HepG2 (cell line): ENCODE measurements around the gene SRRM3. TPM values are rescaled to one million over a fixed set of nuclear protein-coding genes. Genes with fewer than 3 reads are reported as not detected.

Experiments used
- ATAC-seq: fragments of 200-7000 bp; cut with Tn5 transposase; 3 replicates; pipeline ENCODE4 v1.9.1; 2020; ENCODE audit warnings: mild to moderate bottlenecking, moderate library complexity
- BruUV-seq: library from RNA; stranded (reverse); fragments of 400-500 nt; replicated peaks from 2 replicates; lab custom pipeline; 2021; lab: Mats Ljungman, UMichigan
- CTCF ChIA-PET: fragments of 300-600 bp; formaldehyde crosslinking; extraction: SDS; loops from one replicate; lab custom pipeline; 2021; ENCODE audit warnings: low total read pairs, inconsistent platforms, low intra/inter-chr PET ratio; lab: Yijun Ruan, JAX
- POLR2A ChIA-PET: fragments of 350-600 bp; sonication (Branson Sonifier 250); formaldehyde crosslinking; loops from one replicate; lab custom pipeline; 2020; ENCODE audit warnings: antibody characterized with exemption, inconsistent platforms; lab: Yijun Ruan, JAX
- DNase-seq: peaks from one replicate; pipeline ENCODE4 v3.0.0-alpha.2; 2015; ENCODE audit warnings: low spot score
- FAIRE-seq: peaks from 3 replicates; lab custom pipeline; 2011; peaks lifted over from hg19 to GRCh38; lab: Jason Lieb, UNC
- H2AFZ ChIP-seq: one replicate; pipeline ENCODE4 v1.6.1; 2011; ENCODE audit warnings: low read length, inconsistent platforms
- H3K27ac ChIP-seq: fragments of 300-600 bp; 3 replicates; pipeline ENCODE4 v1.8.0; 2011; ENCODE audit warnings: mixed run types, mild to moderate bottlenecking, mixed read lengths, low read length, inconsistent platforms; ENCODE audit not compliant: insufficient read depth; ENCODE audit errors: extremely low read length
- H3K27me3 ChIP-seq, 2 experiments: fragments of 200-600 bp in 1 of 2; 2 replicates in 1 of 2; 3 replicates in 1 of 2; pipeline versions ENCODE4 v1.6.0 to v1.8.0; 2011; ENCODE audit warnings: low read length in 2 of 2, mild to moderate bottlenecking in 2 of 2, moderate library complexity in 2 of 2, inconsistent platforms in 1 of 2; ENCODE audit not compliant: insufficient read depth in 2 of 2, control insufficient read depth in 1 of 2
- H3K36me3 ChIP-seq, 2 experiments: fragments of 200-600 bp in 1 of 2; replicated peaks in 1 of 2; 2 replicates in 1 of 2; 3 replicates in 1 of 2; pipeline versions ENCODE4 v1.5.1 to v1.8.0; 2011; ENCODE audit warnings: low read length in 2 of 2, inconsistent platforms in 1 of 2; ENCODE audit not compliant: insufficient read depth in 2 of 2, control insufficient read depth in 1 of 2
- H3K4me1 ChIP-seq: 2 replicates; pipeline ENCODE4 v1.5.1; 2012; ENCODE audit warnings: low read length, inconsistent platforms; ENCODE audit not compliant: insufficient read depth
- H3K4me2 ChIP-seq: 2 replicates; pipeline ENCODE4 v1.6.0; 2011; ENCODE audit warnings: low read depth, low read length, inconsistent platforms
- H3K4me3 ChIP-seq, 3 experiments: fragments of 200-600 bp in 1 of 3; sonication (generic), shearing (Covaris generic) in 1 of 3; replicated peaks in 1 of 3; 2 replicates each; pipeline ENCODE4 v1.5.1; 2011 to 2016; ENCODE audit warnings: low read length in 3 of 3, inconsistent platforms in 2 of 3, low read depth in 2 of 3, mild to moderate bottlenecking in 2 of 3, control low read depth in 1 of 3, mixed read lengths in 1 of 3; ENCODE audit not compliant: insufficient read depth in 1 of 3
- H3K79me2 ChIP-seq: one replicate; pipeline ENCODE4 v1.6.1; 2011; ENCODE audit warnings: low read length, inconsistent platforms; ENCODE audit not compliant: insufficient read depth
- H3K9ac ChIP-seq: 2 replicates; pipeline ENCODE4 v1.6.0; 2011; ENCODE audit warnings: mild to moderate bottlenecking, low read depth, low read length, inconsistent platforms; ENCODE audit not compliant: insufficient read depth
- H3K9me3 ChIP-seq: 2 replicates; pipeline ENCODE4 v1.5.1; 2012; ENCODE audit warnings: mild to moderate bottlenecking, low read length
- H4K20me1 ChIP-seq: 2 replicates; pipeline ENCODE4 v1.6.0; 2011; ENCODE audit warnings: inconsistent platforms, mild to moderate bottlenecking, low read length, moderate library complexity; ENCODE audit not compliant: insufficient read depth
- CEBPB ChIP-seq: IDR thresholded peaks from 2 replicates; pipeline ENCODE4 v1.6.1; 2011; ENCODE audit warnings: low read depth, low read length, improper control_type of control experiment, borderline replicate concordance
- CEBPG ChIP-seq: IDR thresholded peaks from 2 replicates; pipeline ENCODE4 v1.6.1; 2016
- CREM ChIP-seq, 2 experiments: sonication (generic) in 1 of 2; formaldehyde crosslinking in 1 of 2; IDR thresholded peaks; 2 replicates each; pipeline versions ENCODE4 v1.4.0 to v1.6.1; 2016 to 2020; ENCODE audit warnings: antibody characterized with exemption in 1 of 2, mild to moderate bottlenecking in 1 of 2, missing genetic modification reagents in 1 of 2
- E2F5 ChIP-seq: sonication (generic); formaldehyde crosslinking; conservative IDR thresholded peaks from 2 replicates; pipeline ENCODE4 v1.4.0; 2020; ENCODE audit warnings: missing genetic modification reagents
- FOSL2 ChIP-seq: sonication (generic); formaldehyde crosslinking; IDR thresholded peaks from 2 replicates; pipeline ENCODE4 v1.4.0; 2020; ENCODE audit warnings: missing genetic modification reagents
- HOXA3 ChIP-seq: sonication (generic); formaldehyde crosslinking; IDR thresholded peaks from 2 replicates; pipeline ENCODE4 v1.5.0; 2020; ENCODE audit warnings: missing genetic modification reagents
- ISL2 ChIP-seq: sonication (generic); formaldehyde crosslinking; IDR thresholded peaks from 2 replicates; pipeline ENCODE4 v1.5.0; 2020; ENCODE audit warnings: missing genetic modification reagents
- NR3C1 ChIP-seq: sonication (generic); formaldehyde crosslinking; IDR thresholded peaks from 2 replicates; pipeline ENCODE4 v1.4.0; 2020; ENCODE audit warnings: missing genetic modification reagents
- PHF8 ChIP-seq: sonication (generic); formaldehyde crosslinking; IDR thresholded peaks from 2 replicates; pipeline ENCODE4 v1.5.0; 2020; ENCODE audit warnings: missing genetic modification reagents
- PITX1 ChIP-seq: sonication (generic); formaldehyde crosslinking; IDR thresholded peaks from 2 replicates; pipeline ENCODE4 v1.5.1; 2020; ENCODE audit warnings: mild to moderate bottlenecking, missing genetic modification reagents
- POGK ChIP-seq: sonication (generic); formaldehyde crosslinking; conservative IDR thresholded peaks from 2 replicates; pipeline ENCODE4 v1.8.0; 2022; ENCODE audit warnings: mild to moderate bottlenecking, moderate library complexity, missing genetic modification reagents
- SALL2 ChIP-seq: sonication (generic); formaldehyde crosslinking; IDR thresholded peaks from 2 replicates; pipeline ENCODE4 v1.8.1; 2023; ENCODE audit warnings: mild to moderate bottlenecking, missing genetic modification reagents, inconsistent platforms
- TEF ChIP-seq: sonication (generic); formaldehyde crosslinking; IDR thresholded peaks from 2 replicates; pipeline ENCODE4 v1.5.0; 2020; ENCODE audit warnings: missing genetic modification reagents
- ZNF44 ChIP-seq: sonication (generic); formaldehyde crosslinking; IDR thresholded peaks from 2 replicates; pipeline ENCODE4 v1.5.1; 2020; ENCODE audit warnings: mild to moderate bottlenecking, missing genetic modification reagents
- ZNF460 ChIP-seq: sonication (generic); formaldehyde crosslinking; IDR thresholded peaks from 2 replicates; pipeline ENCODE4 v1.5.1; 2020; ENCODE audit warnings: missing genetic modification reagents, mild to moderate bottlenecking, borderline replicate concordance
- ZNF567 ChIP-seq: sonication (generic); formaldehyde crosslinking; IDR thresholded peaks from 2 replicates; pipeline ENCODE4 v1.8.1; 2023; ENCODE audit warnings: mild to moderate bottlenecking, missing genetic modification reagents, borderline replicate concordance
- ZNF597 ChIP-seq: sonication (generic); formaldehyde crosslinking; IDR thresholded peaks from 2 replicates; pipeline ENCODE4 v1.5.0; 2020; ENCODE audit warnings: missing genetic modification reagents
- ZNF841 ChIP-seq: sonication (generic); formaldehyde crosslinking; IDR thresholded peaks from 2 replicates; pipeline ENCODE4 v1.8.1; 2023; ENCODE audit warnings: missing genetic modification reagents, borderline replicate concordance
- WGBS: methylation state at CpG from one replicate; pipeline ENCODE4 v1.1.6; 2017; ENCODE audit warnings: low lambda C conversion rate; 5-methylcytosine and 5-hydroxymethylcytosine counted together
- in situ Hi-C: cut with HindIII; loops from 2 replicates; pipeline ENCODE4 v1.10.0; 2017; ENCODE audit warnings: low pct_unique_long_range_greater_than_20kb; ENCODE audit not compliant: extremely low pct_ligation_motif_present
- intact Hi-C: fragments of 100-400 bp; cut with micrococcal nuclease; formaldehyde crosslinking; loops from one replicate; pipeline ENCODE4 v1.10.0; 2022; ENCODE audit not compliant: unreplicated experiment
- polyA plus RNA-seq, 8 experiments: library from polyadenylated mRNA; depleted of rRNA in 3 of 8; stranded (reverse) in 7 of 8; unstranded in 1 of 8; fragments of >200 nt; fragmentation: Illumina TruSeq in 4 of 8; extraction: Trizol in 4 of 8; gene quantifications; 2 replicates each; pipeline versions ENCODE4 v1.2.1 to v1.2.3, GENCODE V29; 2011 to 2016; ENCODE audit warnings: low read depth in 4 of 8, missing spikeins in 1 of 8, mixed read lengths in 1 of 8; ENCODE audit not compliant: insufficient read depth in 1 of 8
- total RNA-seq, 5 experiments: library from RNA; depleted of rRNA; stranded (reverse); fragments of >200 nt; fragmentation: Illumina TruSeq; extraction: Trizol; gene quantifications; 2 replicates each; pipeline ENCODE4 v1.2.3, GENCODE V29; 2016; ENCODE audit warnings: low read depth in 1 of 5

SRRM3 gene
- total and polyA plus RNA-seq, 2 of the 13 experiments (the other 11 are each of a cell fraction or from before 2014, with no cell fraction given), result 0.13 to 0.54 TPM

GRCh38 chr7:76325092-76325491 is 123.4 kb downstream of the SRRM3 start:
- BruUV-seq, result no TSS peak
- Histone ChIP-seq H3K4me2 (no peak overlapping the region), H3K9me3 (no peaks in the 10 kb centered on the region), H3K36me3 (peaks cover 15 to 36% of the 10 kb centered on the region in 2 experiments), H3K9ac (no peak overlapping the region), H2AFZ (no peak overlapping the region), H3K27me3 (no peaks in the 10 kb centered on the region), H4K20me1 (peaks cover 8% of the 10 kb centered on the region; the same call in 1 of the 2 replicates), H3K27ac (no peak overlapping the region), H3K4me1 (no peaks in the 10 kb centered on the region; the same call in 1 of the 2 replicates), H3K4me3 (no peak overlapping the region), H3K79me2 (peaks cover 13% of the 10 kb centered on the region)
- ATAC-seq, result no peak
- over 99% methylated on average over 11 of the region's 11 CpGs for WGBS
- TF ChIP-seq ZNF841 (CRISPR knock-in tag) (no peak), FOSL2 (CRISPR knock-in tag) (no peak), CEBPB (no peak), ZNF460 (no peak), ZNF597 (CRISPR knock-in tag) (no peak), POGK (CRISPR knock-in tag) (no peak), ISL2 (no peak), TEF (CRISPR knock-in tag) (no peak), CEBPG (CRISPR knock-in tag) (no peak), CREM (IDR thresholded peaks at IDR 0.05) (no peak), CREM (CRISPR knock-in tag; IDR thresholded peaks at IDR 0.05) (no peak), PHF8 (CRISPR knock-in tag) (no peak), ZNF44 (CRISPR knock-in tag) (no peak), ZNF567 (CRISPR knock-in tag) (no peak), NR3C1 (CRISPR knock-in tag) (no peak), E2F5 (CRISPR knock-in tag) (no peak), SALL2 (CRISPR knock-in tag) (no peak), HOXA3 (no peak), PITX1 (CRISPR knock-in tag) (no peak)
- FAIRE-seq, result no peak
- ChIA-PET POLR2A (interaction anchor here (0.9 kb wide), 1 partner anchor 31 kb away, joined by 3 read pairs; no protein-coding TSS in a partner anchor), CTCF (no interaction called here)
- in situ Hi-C loops (no loop called here), intact Hi-C loops (no loop called here)
- no peak for DNase-seq
